HCT116 (cell line): ENCODE data around the gene RPS10. TPM values are rescaled to one million over a fixed set of nuclear protein-coding genes. Genes with fewer than 3 reads are reported as not detected.

Experiments used
- ATAC-seq: fragments of 200-7000 bp; cut with Tn5 transposase; 2 replicates; pipeline ENCODE4 v1.9.1; 2020; ENCODE audit warnings: mild to moderate bottlenecking, moderate library complexity
- BruUV-seq: library from RNA; stranded (reverse); fragments of 400-500 nt; replicated peaks from 2 replicates; lab custom pipeline; 2021; lab: Mats Ljungman, UMichigan
- CTCF ChIA-PET: fragments of 300-600 bp; sonication (Branson Sonifier 250); formaldehyde crosslinking; loops from one replicate; lab custom pipeline; 2021; ENCODE audit warnings: antibody characterized with exemption; lab: Charles Lee
- POLR2A ChIA-PET: fragments of 300-600, 350-600 bp; sonication (Branson Sonifier 250); formaldehyde crosslinking; loops from one replicate; lab custom pipeline; 2021; ENCODE audit warnings: antibody characterized with exemption; lab: Charles Lee
- RAD21 ChIA-PET, 2 experiments: fragments of 300-600 bp; sonication (Branson Sonifier 250); formaldehyde crosslinking; loops; one replicate each; lab custom pipeline; 2023; ENCODE audit warnings: low total read pairs in 2 of 2; ENCODE audit not compliant: uncharacterized antibody in 2 of 2, unreplicated experiment in 2 of 2, low non-redundant PET in 1 of 2; lab: Charles Lee
- DNase-seq: peaks from one replicate; pipeline ENCODE4 v3.0.0-alpha.2; 2010; ENCODE audit warnings: low read depth, low spot score
- H2AFZ ChIP-seq: fragments of 200-600 bp; shearing (Covaris generic), sonication (generic); 2 replicates; pipeline ENCODE4 v1.6.1; 2017; ENCODE audit warnings: low read depth, mixed run types, mixed read lengths, antibody characterized with exemption, low read length; ENCODE audit not compliant: poor library complexity, severe bottlenecking
- H3K27ac ChIP-seq: 2 replicates; pipeline ENCODE4 v1.5.1; 2012; ENCODE audit warnings: low read depth, low read length
- H3K27me3 ChIP-seq: fragments of 200-600 bp; sonication (generic); 2 replicates; pipeline ENCODE4 v1.6.1; 2016; ENCODE audit warnings: mixed run types, low read length, mixed read lengths; ENCODE audit not compliant: insufficient read depth
- H3K36me3 ChIP-seq, 2 experiments: fragments of 200-500 bp in 1 of 2; fragments of 200-600 bp in 1 of 2; sonication (Bioruptor generic) in 1 of 2; sonication (generic) in 1 of 2; 2 replicates each; pipeline versions ENCODE4 v1.5.1 to v1.6.1; 2014 to 2016; ENCODE audit warnings: low read length in 2 of 2, inconsistent platforms in 1 of 2, mixed read lengths in 1 of 2, mixed run types in 1 of 2; ENCODE audit not compliant: insufficient read depth in 2 of 2, control insufficient read depth in 1 of 2
- H3K4me1 ChIP-seq, 2 experiments: fragments of 200-600 bp in 1 of 2; sonication (generic) in 1 of 2; 2 replicates each; pipeline versions ENCODE4 v1.5.1 to v1.6.1; 2012 to 2017; ENCODE audit warnings: low read length in 2 of 2, inconsistent platforms in 1 of 2, mild to moderate bottlenecking in 1 of 2, mixed read lengths in 1 of 2, mixed run types in 1 of 2, moderate library complexity in 1 of 2; ENCODE audit not compliant: insufficient read depth in 2 of 2, control insufficient read depth in 1 of 2
- H3K4me2 ChIP-seq: fragments of 200-600 bp; sonication (generic); 2 replicates; pipeline ENCODE4 v1.6.1; 2017; ENCODE audit warnings: mixed run types, low read length, mixed read lengths
- H3K4me3 ChIP-seq, 2 experiments: fragments of 200-600 bp in 1 of 2; sonication (generic) in 1 of 2; replicated peaks in 1 of 2; 2 replicates each; pipeline ENCODE4 v1.5.1; 2011 to 2016; ENCODE audit warnings: low read length in 2 of 2, control low read depth in 1 of 2, low read depth in 1 of 2, mild to moderate bottlenecking in 1 of 2, mixed read lengths in 1 of 2, mixed run types in 1 of 2
- H3K79me2 ChIP-seq: fragments of 200-600 bp; sonication (generic); 2 replicates; pipeline ENCODE4 v1.6.1; 2017; ENCODE audit warnings: mild to moderate bottlenecking, mixed run types, low read length, moderate library complexity, mixed read lengths; ENCODE audit not compliant: insufficient read depth
- H3K9ac ChIP-seq: fragments of 200-600 bp; sonication (generic); 2 replicates; pipeline ENCODE4 v1.6.1; 2016; ENCODE audit warnings: low read length, mixed read lengths
- H3K9me2 ChIP-seq: fragments of 200-600 bp; sonication (generic), shearing (Covaris generic); 2 replicates; pipeline ENCODE4 v1.6.1; 2017; ENCODE audit warnings: mixed run types, mild to moderate bottlenecking, moderate library complexity; ENCODE audit not compliant: insufficient read depth
- H3K9me3 ChIP-seq, 2 experiments: fragments of 200-500 bp in 1 of 2; fragments of 200-600 bp in 1 of 2; sonication (Bioruptor generic) in 1 of 2; sonication (generic) in 1 of 2; 2 replicates each; pipeline ENCODE4 v1.6.1; 2014 to 2017; ENCODE audit warnings: low read length in 2 of 2, mixed read lengths in 2 of 2, inconsistent platforms in 1 of 2, low read depth in 1 of 2, mild to moderate bottlenecking in 1 of 2, mixed run types in 1 of 2, moderate library complexity in 1 of 2; ENCODE audit not compliant: control insufficient read depth in 1 of 2, insufficient read depth in 1 of 2
- H4K20me1 ChIP-seq: fragments of 200-600 bp; sonication (generic), shearing (Covaris generic); 2 replicates; pipeline ENCODE4 v1.6.1; 2017; ENCODE audit warnings: mixed run types, mild to moderate bottlenecking, moderate library complexity; ENCODE audit not compliant: insufficient read depth
- ATF3 ChIP-seq: IDR thresholded peaks from 2 replicates; pipeline ENCODE4 v1.6.1; 2012
- CEBPB ChIP-seq: IDR thresholded peaks from 2 replicates; pipeline ENCODE4 v1.6.1; 2012; ENCODE audit warnings: low read depth
- EGR1 ChIP-seq: IDR thresholded peaks from 2 replicates; pipeline ENCODE4 v1.6.1; 2012; ENCODE audit warnings: low read depth
- ELF1 ChIP-seq: IDR thresholded peaks from 2 replicates; pipeline ENCODE4 v1.6.1; 2012; ENCODE audit warnings: low read depth, borderline replicate concordance
- EZH2phosphoT487 ChIP-seq: fragments of 200-600 bp; IDR thresholded peaks from 2 replicates; pipeline ENCODE4 v1.6.1; 2018; ENCODE audit warnings: antibody characterized with exemption, borderline replicate concordance
- RAD21 ChIP-seq: IDR thresholded peaks from 2 replicates; pipeline ENCODE4 v1.6.1; 2012; ENCODE audit warnings: low read depth, mild to moderate bottlenecking
- SIN3A ChIP-seq: IDR thresholded peaks from 2 replicates; pipeline ENCODE4 v1.6.1; 2012; ENCODE audit warnings: low read depth
- SRF ChIP-seq: IDR thresholded peaks from 2 replicates; pipeline ENCODE4 v1.6.1; 2012; ENCODE audit warnings: low read depth
- ZFX ChIP-seq: fragments of 450-650 bp; IDR thresholded peaks from 2 replicates; pipeline ENCODE4 v1.6.1; 2017
- intact Hi-C: fragments of 100-400 bp; cut with micrococcal nuclease; formaldehyde crosslinking; loops from 2 replicates; pipeline ENCODE4 v1.10.0; 2022
- total RNA-seq: library from RNA; stranded (reverse); gene quantifications from one replicate; pipeline ENCODE4 v1.2.1, GENCODE V29; 2021; ENCODE audit not compliant: unreplicated experiment

Gene RPS10
- total RNA-seq, 1 experiment from 2014 or later = 1,863 TPM

- RAD21 ChIA-PET = no interaction called here
- Histone ChIP-seq H3K9ac (no peak overlapping the region), H3K4me1 (peaks cover 0 to 21% of the 10 kb centered on the region in 2 experiments; a peak in 3 of 4 replicates), H2AFZ (no peak overlapping the region), H3K36me3 (peaks cover 52 to 62% of the 10 kb centered on the region in 2 experiments), H3K9me2 (no peaks in the 10 kb centered on the region), H3K4me2 (peak overlapping the region; percentile 89; the same call in 1 of the 2 replicates), H3K4me3 (no peak overlapping the region), H3K27ac (no peak overlapping the region), H3K79me2 (peaks cover 77% of the 10 kb centered on the region), H3K9me3 (no peaks in the 10 kb centered on the region), H3K27me3 (no peaks in the 10 kb centered on the region), H4K20me1 (peaks cover 10% of the 10 kb centered on the region; the same call in 1 of the 2 replicates)
- ATAC-seq (no peak), DNase-seq (no peak)
- CTCF ChIA-PET = no interaction called here
- BruUV-seq = no TSS peak
- no peak for TF ChIP-seq ELF1
- no peak for TF ChIP-seq SRF
- no peak for TF ChIP-seq ATF3
- no peak for TF ChIP-seq ZFX
- TF ChIP-seq EGR1 = no peak
- POLR2A ChIA-PET = interaction anchor here (0.7 to 1.2 kb wide), 4 partner anchors 46 to 221 kb away, joined by 3 to 5 read pairs (median 4); no protein-coding TSS in a partner anchor
- intact Hi-C loops = no loop called here
Measured at GRCh38 chr6:34423254-34423653, 2.6 kb downstream of the RPS10 start.

DNA sequence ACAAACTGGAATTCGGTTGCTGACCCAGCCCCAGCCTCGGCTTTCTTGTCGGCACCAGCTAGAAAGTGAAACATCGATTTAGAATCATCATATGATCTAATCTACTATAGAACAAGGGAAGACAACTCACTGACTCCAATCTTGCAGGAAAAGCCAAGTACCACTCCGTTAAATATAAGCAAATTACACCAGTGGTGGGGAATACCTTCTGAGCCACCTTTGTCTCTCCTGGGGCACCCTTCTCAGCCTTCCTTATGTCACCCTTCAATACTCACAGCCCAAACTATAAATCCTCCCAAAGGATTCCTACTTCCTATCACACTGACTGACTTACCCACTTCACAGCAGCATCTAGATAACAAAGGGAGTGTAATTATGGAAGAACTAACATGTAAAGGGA lies 7.5 kb downstream of the RPS10 start:
- DNase-seq (no peak), ATAC-seq (no peak)
- peaks cover 46 to 65% of the 10 kb centered on the region in 2 experiments for H3K36me3 ChIP-seq
- H3K9me2 ChIP-seq = no peaks in the 10 kb centered on the region
- no peaks in the 10 kb centered on the region for H3K27me3 ChIP-seq
- RAD21 ChIA-PET = no interaction called here
- intact Hi-C loops = no loop called here
- H3K9me3 ChIP-seq = no peaks in the 10 kb centered on the region
- TF ChIP-seq CEBPB = no peak
- no peak for TF ChIP-seq EZH2phosphoT487
- TF ChIP-seq RAD21 = no peak
- TF ChIP-seq ATF3 = no peak
- TF ChIP-seq SIN3A = no peak
- CTCF ChIA-PET = no interaction called here
- no TSS peak for BruUV-seq
- H3K79me2 ChIP-seq = peaks cover 53% of the 10 kb centered on the region
- no peak overlapping the region for H2AFZ ChIP-seq
- peaks cover 0 to 16% of the 10 kb centered on the region in 2 experiments; a peak in 2 of 4 replicates for H3K4me1 ChIP-seq
- no peak overlapping the region for H3K27ac ChIP-seq
- peaks cover 18% of the 10 kb centered on the region; the same call in 1 of the 2 replicates for H4K20me1 ChIP-seq
- no peak overlapping the region for H3K4me2 ChIP-seq
- no peak overlapping the region for H3K4me3 ChIP-seq
- H3K9ac ChIP-seq = no peak overlapping the region
- POLR2A ChIA-PET = no interaction called here
